ENCODE data around the gene CCL17. TPM values are rescaled to one million over a fixed set of nuclear protein-coding genes. Genes with fewer than 3 reads are reported as not detected.

CCL17 gene
- total and polyA plus RNA-seq, 2 of the 4 experiments (the other 2 are of a cell fraction): not detected

GRCh38 chr16:57379579-57379978, 25.0 kb upstream of the CCL17 start:
- peaks cover 9% of the 10 kb centered on the region for H3K27me3 ChIP-seq (ENCODE audit: control insufficient read depth, insufficient read depth, low read length)
- H2AFZ ChIP-seq (replicated peaks; ENCODE audit: low read length, poor library complexity): no peak overlapping the region
- WGBS, 2 experiments (ENCODE audit: extremely low coverage in 2 of 2, insufficient read length in 1 of 2): 96% methylated on average over 6 of the region's 10 CpGs; no CpG with 5 or more reads in 1 of the 2 experiments
- H4K8ac ChIP-seq (ENCODE audit: low read depth in 2 of 2, low read length in 2 of 2): no peak overlapping the region
- peaks cover 7% of the 10 kb centered on the region; the same call in 1 of the 2 replicates for H3K4me1 ChIP-seq (ENCODE audit: control insufficient read depth, insufficient read depth, low read length)
- H2AK5ac ChIP-seq (ENCODE audit: low read depth, low read length): peak overlapping the region; percentile 1; the same call in 1 of the 2 replicates
- H2BK5ac ChIP-seq (ENCODE audit: low read depth, low read length, poor library complexity, severe bottlenecking): no peak overlapping the region
- H3K23ac ChIP-seq (ENCODE audit: low read depth, low read length): no peak overlapping the region
- H3K27ac ChIP-seq (ENCODE audit: insufficient read depth, low read length): no peak overlapping the region
- ChIA-PET CTCF (no interaction called here), POLR2A (ENCODE audit: unreplicated experiment) (no interaction called here)
- intact Hi-C loops (cut with micrococcal nuclease) (no loop called here), in situ Hi-C loops (cut with MboI; ENCODE audit: low sequenced_read_pairs) (no loop called here), dilution Hi-C loops (cut with HindIII; ENCODE audit: low sequenced_read_pairs, unreplicated experiment) (no loop called here)
- no peak overlapping the region for H3K9ac ChIP-seq (ENCODE audit: low read depth, low read length)
- no peaks in the 10 kb centered on the region for H3K9me3 ChIP-seq (ENCODE audit: control insufficient read depth, insufficient read depth, low read length)
- H2AK9ac ChIP-seq (replicated peaks; ENCODE audit: low read depth, low read length, poor library complexity): no peak overlapping the region
- no peak overlapping the region for H3K4ac ChIP-seq (ENCODE audit: low read depth, low read length)
- BruUV-seq (replicated peaks): no TSS peak
- no peak for ATAC-seq (ENCODE audit: low read depth)
- H4K20me1 ChIP-seq (ENCODE audit: insufficient read depth, low read length): no peaks in the 10 kb centered on the region
- no peak overlapping the region for H2BK120ac ChIP-seq (ENCODE audit: low read depth, low read length)
- no peaks in the 10 kb centered on the region for H3K36me3 ChIP-seq (ENCODE audit: control insufficient read depth, insufficient read depth, low read length)
- H3K4me2 ChIP-seq (ENCODE audit: low read depth, low read length): no peak overlapping the region
- no peak overlapping the region for H2BK20ac ChIP-seq (ENCODE audit: low read depth, low read length)
- no peak overlapping the region for H4K5ac ChIP-seq (ENCODE audit: low read depth, low read length)
- H3K9me1 ChIP-seq (ENCODE audit: insufficient read depth, low read length): no peaks in the 10 kb centered on the region
- no peak overlapping the region for H3K18ac ChIP-seq (ENCODE audit: low read depth, low read length)
- H3K79me1 ChIP-seq (ENCODE audit: low read depth in 1 of 2, low read length in 2 of 2): no peaks in the 10 kb centered on the region
- no peak for TF ChIP-seq RCOR1 (IDR thresholded peaks at IDR 0.05; ENCODE audit: insufficient replicate concordance, low read length)
- no peak for TF ChIP-seq FOS (IDR thresholded peaks at IDR 0.05; ENCODE audit: low read depth, low read length)
- no peak for TF ChIP-seq CEBPB (IDR thresholded peaks at IDR 0.05; ENCODE audit: low read depth, low read length)
- no peak for TF ChIP-seq NFE2L2 (IDR thresholded peaks at IDR 0.05; ENCODE audit: low read depth, low read length)
- no peak for TF ChIP-seq POLR2A (IDR thresholded peaks at IDR 0.05; ENCODE audit: low read depth, low read length)
- TF ChIP-seq CTCF (conservative IDR thresholded peaks at IDR 0.05; ENCODE audit: low read depth, low read length): no peak
- no peak for TF ChIP-seq MAFK (IDR thresholded peaks at IDR 0.05; ENCODE audit: low read depth, low read length)
- no peak for TF ChIP-seq ELK1 (IDR thresholded peaks at IDR 0.05; ENCODE audit: borderline replicate concordance, low read depth, low read length)
- no peak for TF ChIP-seq SMC3 (IDR thresholded peaks at IDR 0.05; ENCODE audit: low read depth, low read length)
- TF ChIP-seq USF2 (IDR thresholded peaks at IDR 0.05; ENCODE audit: low read depth, low read length): no peak
- TF ChIP-seq RAD21 (IDR thresholded peaks at IDR 0.05; ENCODE audit: low read length): no peak
- TF ChIP-seq BHLHE40 (IDR thresholded peaks at IDR 0.05; ENCODE audit: low read depth, low read length): no peak
- no peak for TF ChIP-seq CHD1 (IDR thresholded peaks at IDR 0.05; ENCODE audit: low read depth, low read length)
- TF ChIP-seq MAZ (IDR thresholded peaks at IDR 0.05; ENCODE audit: borderline replicate concordance, low read depth, low read length): no peak
- no peak for TF ChIP-seq MXI1 (IDR thresholded peaks at IDR 0.05; ENCODE audit: borderline replicate concordance, low read depth, low read length)
- no peak for TF ChIP-seq RFX5 (IDR thresholded peaks at IDR 0.05; ENCODE audit: low read depth, low read length)
- H4K91ac ChIP-seq (ENCODE audit: insufficient read depth, low read depth, low read length): no peak overlapping the region
- no peak overlapping the region for H3K56ac ChIP-seq (ENCODE audit: extremely low read depth, insufficient read depth, low read length)
- H3K4me3 ChIP-seq (ENCODE audit: insufficient read depth, low read depth, low read length): no peak overlapping the region
- DNase-seq: no peak
- no peak overlapping the region; the same call in 2 of the 3 replicates for H2BK15ac ChIP-seq (ENCODE audit: low read depth, low read length)
- H3K14ac ChIP-seq (replicated peaks; ENCODE audit: low read depth, low read length): no peak overlapping the region

Measured in IMR-90 (cell line).